Smooth muscle cell (in vitro differentiated cells): Measurements from ENCODE around the gene CMTR1. TPM values are rescaled to one million over a fixed set of nuclear protein-coding genes. Genes with fewer than 3 reads are reported as not detected.

Experiments used
- DNase-seq: peaks from one replicate; lab custom pipeline; 2025; ENCODE audit not compliant: unreplicated experiment; lab: John Stamatoyannopoulos, UW
- H2AFZ ChIP-seq: fragments of 200-600 bp; sonication (generic); 2 replicates; pipeline ENCODE4 v1.6.0; 2016; ENCODE audit warnings: antibody characterized with exemption, low read depth, mild to moderate bottlenecking
- H3F3A ChIP-seq: fragments of 200-600 bp; sonication (generic); 2 replicates; pipeline ENCODE4 v1.6.0; 2017; ENCODE audit warnings: antibody characterized with exemption, low read depth
- H3K27ac ChIP-seq: fragments of 200-600 bp; sonication (generic); 2 replicates; pipeline ENCODE4 v1.5.1; 2016; ENCODE audit warnings: low read depth, mild to moderate bottlenecking
- H3K27me3 ChIP-seq: fragments of 200-600 bp; sonication (generic); 2 replicates; pipeline ENCODE4 v1.6.1; 2016; ENCODE audit warnings: low read depth, mild to moderate bottlenecking
- H3K36me3 ChIP-seq: fragments of 200-600 bp; sonication (generic); 2 replicates; pipeline ENCODE4 v1.5.1; 2016; ENCODE audit warnings: low read depth
- H3K4me1 ChIP-seq: fragments of 200-600 bp; sonication (generic); 2 replicates; pipeline ENCODE4 v1.5.1; 2016; ENCODE audit warnings: low read depth
- H3K4me2 ChIP-seq: fragments of 200-600 bp; sonication (generic); 2 replicates; pipeline ENCODE4 v1.6.0; 2016; ENCODE audit warnings: mild to moderate bottlenecking
- H3K4me3 ChIP-seq: fragments of 200-600 bp; sonication (generic); 2 replicates; pipeline ENCODE4 v1.5.1; 2016; ENCODE audit warnings: mild to moderate bottlenecking
- H3K79me2 ChIP-seq: fragments of 200-600 bp; sonication (generic); 2 replicates; pipeline ENCODE4 v1.6.0; 2016; ENCODE audit warnings: low read depth, mild to moderate bottlenecking
- H3K9ac ChIP-seq: fragments of 200-600 bp; sonication (generic); 2 replicates; pipeline ENCODE4 v1.6.0; 2016; ENCODE audit warnings: low read depth
- H3K9me3 ChIP-seq: fragments of 200-600 bp; sonication (generic); replicated peaks from 2 replicates; pipeline ENCODE4 v1.5.1; 2016; ENCODE audit warnings: low read depth
- H4K20me1 ChIP-seq: fragments of 200-600 bp; sonication (generic); 2 replicates; pipeline ENCODE4 v1.6.0; 2016; ENCODE audit warnings: low read depth
- CTCF ChIP-seq: fragments of 200-600 bp; sonication (generic); IDR thresholded peaks from 2 replicates; pipeline ENCODE4 v1.5.1; 2017; ENCODE audit warnings: borderline replicate concordance, mild to moderate bottlenecking, antibody characterized with exemption; ENCODE audit not compliant: insufficient read depth, poor library complexity, severe bottlenecking
- WGBS: methylation state at CpG from one replicate; pipeline ENCODE4 v1.1.7; 2016; ENCODE audit warnings: low lambda C conversion rate; 5-methylcytosine and 5-hydroxymethylcytosine counted together
- polyA plus RNA-seq: library from polyadenylated mRNA; unstranded; fragments of >200 nt; fragmentation: Nextera tagmentation; extraction: Ambion mirVana; gene quantifications from 2 replicates; pipeline ENCODE4 v1.2.1, GENCODE V29; 2016
- total RNA-seq: library from RNA; depleted of rRNA; stranded (reverse); fragments of >200 nt; gene quantifications from 2 replicates; pipeline ENCODE4 v1.2.3, GENCODE V29; 2014

CMTR1 gene
- total and polyA plus RNA-seq, 2 experiments from 2014 or later = 19.3 to 20.0 TPM

GRCh38 chr6:37492236-37492972, 59.4 kb downstream of the CMTR1 start:
- peaks cover 17% of the 10 kb centered on the region for H3K4me1 ChIP-seq
- no peak overlapping the region for H2AFZ ChIP-seq
- H3K4me2 ChIP-seq = no peak overlapping the region
- no peak overlapping the region for H3K27ac ChIP-seq
- no peaks in the 10 kb centered on the region for H3K27me3 ChIP-seq
- WGBS = 52% methylated on average over 9 of the region's 9 CpGs
- DNase-seq = no peak
- H3K79me2 ChIP-seq = no peaks in the 10 kb centered on the region
- TF ChIP-seq CTCF = no peak
- H3K36me3 ChIP-seq = no peaks in the 10 kb centered on the region
- H3K9me3 ChIP-seq = no peaks in the 10 kb centered on the region
- H3F3A ChIP-seq = no peaks in the 10 kb centered on the region
- H3K4me3 ChIP-seq = no peak overlapping the region
- peaks cover 64% of the 10 kb centered on the region for H4K20me1 ChIP-seq
- H3K9ac ChIP-seq = no peak overlapping the region

DNA sequence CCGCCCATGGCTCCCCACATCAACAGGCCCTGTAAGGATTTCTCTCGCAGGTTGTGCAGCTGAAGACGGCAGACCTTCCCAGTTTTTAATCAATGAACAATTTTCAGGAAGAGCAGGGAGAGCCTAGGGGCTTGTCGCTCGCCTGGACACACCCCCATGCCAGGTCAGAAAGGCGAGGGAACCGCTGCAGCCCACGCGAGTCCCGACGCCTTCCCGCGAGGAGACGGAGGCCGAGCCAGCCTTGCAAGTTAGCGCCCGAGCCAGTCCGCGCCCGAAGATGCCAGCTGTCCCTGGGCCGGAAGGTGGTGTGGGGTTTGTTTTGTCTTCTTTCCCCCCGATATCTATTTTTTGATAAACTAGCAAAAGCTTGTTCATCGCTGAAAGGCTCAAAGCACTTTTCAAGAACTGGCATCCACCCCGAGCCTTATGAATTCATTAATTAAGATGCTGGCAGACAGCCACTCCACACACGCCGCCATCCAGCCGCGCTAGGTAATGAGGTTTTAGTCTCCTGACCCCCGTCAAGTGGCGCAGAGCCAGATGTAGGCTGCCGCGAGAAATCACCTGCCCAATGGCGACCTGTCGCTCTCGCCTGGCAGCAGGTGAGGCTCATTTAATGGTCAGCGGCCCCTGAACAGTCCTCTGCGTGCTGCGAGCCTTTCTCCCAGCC, 60.1 kb downstream of the CMTR1 start:
- no peaks in the 10 kb centered on the region for H3K9me3 ChIP-seq
- no peaks in the 10 kb centered on the region for H3F3A ChIP-seq
- H3K79me2 ChIP-seq = no peaks in the 10 kb centered on the region
- no peak for TF ChIP-seq CTCF
- DNase-seq = no peak
- peaks cover 17% of the 10 kb centered on the region for H3K4me1 ChIP-seq
- H3K4me2 ChIP-seq = no peak overlapping the region
- peaks cover 59% of the 10 kb centered on the region for H4K20me1 ChIP-seq
- no peak overlapping the region for H3K9ac ChIP-seq
- H3K4me3 ChIP-seq = no peak overlapping the region
- no peak overlapping the region for H2AFZ ChIP-seq
- H3K27ac ChIP-seq = no peak overlapping the region
- no peaks in the 10 kb centered on the region for H3K27me3 ChIP-seq
- 93% methylated on average over 38 of the region's 38 CpGs for WGBS
- no peaks in the 10 kb centered on the region for H3K36me3 ChIP-seq

GRCh38 chr6:37493661-37493995, 60.6 kb downstream of the CMTR1 start:
- no peaks in the 10 kb centered on the region for H3F3A ChIP-seq
- no peak for TF ChIP-seq CTCF
- H3K4me2 ChIP-seq = no peak overlapping the region
- DNase-seq = no peak
- no peaks in the 10 kb centered on the region for H3K27me3 ChIP-seq
- no peaks in the 10 kb centered on the region for H3K36me3 ChIP-seq
- no peak overlapping the region for H3K9ac ChIP-seq
- H4K20me1 ChIP-seq = peaks cover 56% of the 10 kb centered on the region
- H2AFZ ChIP-seq = no peak overlapping the region
- peaks cover 17% of the 10 kb centered on the region for H3K4me1 ChIP-seq
- no peaks in the 10 kb centered on the region for H3K9me3 ChIP-seq
- H3K27ac ChIP-seq = no peak overlapping the region
- 98% methylated on average over 9 of the region's 9 CpGs for WGBS
- H3K4me3 ChIP-seq = no peak overlapping the region
- H3K79me2 ChIP-seq = no peaks in the 10 kb centered on the region
